Fibroblast of skin of right biceps (primary cell): ENCODE data around the gene LGALSL.
A peak's percentile ranks its signal among the peaks of the same experiment; 100 is the strongest.
"Not testable (repeated sequence)": the region's sequence is repeated elsewhere in the genome, so short reads cannot be mapped to it uniquely, and the experiment has no call there.

Source experiments
- DNase-seq: peaks from one replicate; pipeline ENCODE4 v3.0.0-alpha.2; 2013

LGALSL gene

DNA sequence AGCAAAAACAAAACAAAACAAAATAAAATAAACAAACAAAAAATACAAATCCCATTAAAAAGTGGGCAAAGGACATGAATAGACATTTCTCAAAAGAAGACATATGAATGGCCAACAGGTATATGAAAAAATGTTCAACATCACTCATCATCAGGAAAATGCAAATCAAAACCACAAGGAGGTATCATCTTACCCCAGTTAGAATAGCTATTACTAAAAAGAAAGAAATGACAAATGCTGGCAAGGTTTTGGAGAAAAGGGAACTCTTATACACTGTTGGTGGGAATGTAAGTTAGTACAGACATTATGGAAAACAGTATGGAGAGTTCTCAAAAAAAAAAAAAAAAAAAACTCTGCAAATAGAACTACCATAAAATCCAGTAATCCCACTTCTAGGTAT, 8.0 kb upstream of the LGALSL start:
- not testable (repeated sequence) for DNase-seq

DNA sequence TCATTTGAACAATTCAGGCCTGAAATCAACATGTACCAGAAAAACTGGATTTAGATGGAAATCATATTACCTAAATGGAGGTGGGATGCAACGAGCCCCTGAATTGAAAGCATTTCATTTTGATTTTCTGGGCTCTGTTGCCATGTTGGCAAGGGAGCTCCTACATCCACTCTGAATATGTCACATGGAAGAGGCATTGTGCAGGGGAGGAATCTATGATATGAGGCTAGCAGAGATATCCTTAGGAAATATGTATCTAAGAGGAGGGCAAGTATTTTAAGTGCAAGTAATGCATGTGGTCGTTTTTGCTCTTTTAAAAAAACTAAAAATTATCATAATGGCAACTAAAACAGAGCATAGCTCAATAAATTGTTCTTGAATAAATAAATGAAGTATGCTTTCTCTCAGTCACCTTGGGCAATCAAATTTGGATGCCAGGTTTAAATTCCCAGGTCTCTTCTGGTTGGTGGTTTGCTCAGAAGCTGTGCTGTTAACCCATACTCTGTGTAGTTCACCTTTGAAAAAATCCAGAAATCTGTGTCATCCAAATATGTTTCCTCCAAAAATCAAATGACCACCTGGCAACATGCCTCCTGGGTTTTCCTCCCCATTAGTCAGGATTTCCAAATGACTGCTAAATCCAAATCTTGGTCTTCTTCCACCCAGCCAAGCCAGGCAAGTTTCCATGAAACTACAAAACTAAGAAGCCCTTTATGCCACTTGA, 6.5 kb upstream of the LGALSL start:
- DNase-seq, result peak; percentile 29

DNA sequence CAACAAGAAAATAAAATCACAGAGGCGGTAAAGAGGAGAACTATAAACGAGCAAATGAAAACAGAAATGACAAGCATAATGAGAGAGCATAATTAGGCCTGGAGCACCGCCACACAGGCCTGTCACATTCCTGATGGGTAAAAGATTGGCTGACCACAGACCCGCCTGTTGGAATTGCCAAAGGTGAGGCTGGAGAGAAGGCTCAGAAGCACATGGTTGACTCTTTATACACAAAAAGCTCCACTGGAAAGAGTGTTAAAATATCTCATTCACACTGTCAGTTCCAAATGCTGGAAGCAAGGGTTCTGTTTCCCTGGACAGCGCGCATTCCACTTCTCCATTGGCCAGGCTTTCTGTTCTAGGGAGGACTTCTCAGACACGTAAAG, 5.9 kb upstream of the LGALSL start:
- no peak for DNase-seq

DNA sequence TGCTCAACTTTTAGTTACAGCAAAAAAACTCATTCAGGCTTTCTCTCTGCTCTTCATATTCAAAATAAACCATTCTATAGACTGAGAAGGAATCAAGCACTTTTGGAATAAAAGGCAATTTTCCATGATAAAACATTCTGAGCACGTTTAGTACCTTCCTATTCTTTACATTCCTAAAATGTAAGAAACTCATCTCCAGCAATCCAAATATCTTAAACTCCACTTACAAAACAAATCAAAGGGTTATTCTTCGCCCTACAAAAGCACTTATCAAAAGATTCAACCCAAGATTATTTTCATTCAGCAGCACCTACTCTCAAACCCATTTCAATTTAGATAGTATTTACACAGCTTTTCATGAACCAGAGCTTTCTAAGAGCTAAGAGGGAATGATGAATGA, 2.9 kb upstream of the LGALSL start:
- no peak for DNase-seq

DNA sequence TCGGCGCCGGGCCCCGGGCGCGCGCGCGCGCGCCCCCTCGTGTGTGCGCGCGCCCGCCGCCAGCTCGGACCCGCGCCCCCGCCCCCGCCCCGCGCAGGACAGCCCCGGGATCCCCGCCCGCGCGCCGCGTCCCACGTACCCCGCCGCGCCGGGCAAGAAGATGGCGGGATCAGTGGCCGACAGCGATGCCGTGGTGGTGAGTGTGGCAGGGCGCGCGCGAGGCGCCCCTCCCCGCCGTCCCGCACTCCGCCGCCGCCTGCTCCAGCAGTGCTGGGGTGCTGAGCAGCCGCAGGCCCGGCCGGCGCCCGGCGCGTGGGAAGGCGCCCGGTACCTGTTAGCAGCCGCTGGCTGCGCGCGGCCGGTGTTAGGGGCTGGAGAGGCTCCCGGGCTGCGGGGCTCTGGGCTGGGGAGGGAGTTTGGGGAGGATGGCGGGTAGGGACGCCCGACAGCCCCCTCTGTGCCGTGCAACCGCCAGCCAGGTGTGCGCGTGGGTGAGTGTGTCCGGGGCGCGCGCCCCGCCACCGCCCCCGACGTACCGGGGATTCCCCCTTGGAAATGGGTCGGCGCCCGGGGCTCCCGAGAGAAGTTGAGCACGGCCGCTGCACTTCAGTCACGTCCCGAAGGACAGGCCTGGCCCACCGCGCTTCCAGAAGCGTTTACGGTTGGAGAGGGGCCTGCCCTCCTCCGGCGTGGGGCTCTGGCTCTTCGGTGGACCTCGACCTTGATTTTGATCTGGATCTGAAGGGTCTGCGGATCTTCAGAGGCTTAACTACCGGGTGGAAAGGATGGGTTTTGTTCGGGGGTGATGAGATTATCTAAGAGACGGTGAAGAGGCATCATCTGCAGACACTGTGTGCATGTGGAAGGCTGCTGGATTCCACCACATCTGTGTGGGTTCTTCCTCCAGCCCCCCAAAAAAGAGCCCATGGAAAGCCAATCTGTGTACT, 697 bp downstream of the LGALSL start:
- DNase-seq, result peak; percentile 48

DNA sequence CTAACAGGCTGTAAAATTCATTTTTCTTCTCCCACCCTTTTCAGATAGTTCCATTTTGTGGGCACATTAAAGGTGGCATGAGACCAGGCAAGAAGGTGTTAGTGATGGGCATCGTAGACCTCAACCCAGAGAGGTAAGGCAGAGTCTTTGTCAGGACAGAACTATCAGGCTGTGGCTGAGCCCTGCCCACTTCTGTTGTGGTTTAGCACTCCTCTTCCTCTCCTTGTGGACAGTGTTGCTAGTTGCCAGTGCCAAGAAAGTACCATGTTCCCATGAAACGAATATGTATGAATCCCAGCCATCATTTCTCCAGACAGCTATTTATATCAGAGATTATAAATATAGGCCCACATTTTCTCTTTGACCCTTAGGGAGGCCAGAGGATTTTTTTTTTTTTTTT, 1.6 kb downstream of the LGALSL start:
- no peak for DNase-seq

DNA sequence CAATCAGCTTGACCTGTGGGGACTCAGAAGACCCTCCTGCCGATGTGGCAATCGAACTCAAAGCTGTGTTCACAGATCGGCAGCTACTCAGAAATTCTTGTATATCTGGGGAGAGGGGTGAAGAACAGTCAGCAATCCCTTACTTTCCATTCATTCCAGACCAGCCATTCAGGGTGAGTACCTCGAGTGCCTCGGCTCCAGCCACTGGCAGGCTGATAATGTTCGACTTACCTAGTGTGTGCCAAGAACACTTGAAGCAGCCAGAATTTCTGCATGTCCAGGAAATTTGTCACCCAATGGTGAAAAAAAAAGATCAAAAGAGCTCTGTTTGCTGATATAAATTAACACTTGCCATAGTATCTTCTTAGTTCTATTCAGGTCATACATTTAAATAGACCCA, 2.3 kb downstream of the LGALSL start:
- no peak for DNase-seq

DNA sequence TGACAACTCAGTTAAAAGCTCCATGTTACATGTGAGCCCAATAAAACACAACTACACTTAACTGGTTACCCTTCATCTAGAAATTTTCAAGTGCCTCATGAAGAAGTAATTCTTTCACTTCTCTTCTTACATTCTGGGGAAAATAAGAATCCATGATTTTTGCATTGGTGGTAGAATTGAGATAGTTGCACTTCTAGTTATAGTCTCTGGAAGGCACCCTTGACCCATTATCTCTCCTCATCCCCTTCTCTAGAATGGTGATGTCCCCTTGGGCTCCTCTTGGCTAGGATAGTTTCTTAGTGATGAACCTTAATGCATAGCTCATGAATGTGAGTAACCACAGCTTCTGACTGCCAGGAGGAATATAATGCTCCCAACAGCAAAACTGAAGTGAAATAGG, 3.6 kb downstream of the LGALSL start:
- no peak for DNase-seq

DNA sequence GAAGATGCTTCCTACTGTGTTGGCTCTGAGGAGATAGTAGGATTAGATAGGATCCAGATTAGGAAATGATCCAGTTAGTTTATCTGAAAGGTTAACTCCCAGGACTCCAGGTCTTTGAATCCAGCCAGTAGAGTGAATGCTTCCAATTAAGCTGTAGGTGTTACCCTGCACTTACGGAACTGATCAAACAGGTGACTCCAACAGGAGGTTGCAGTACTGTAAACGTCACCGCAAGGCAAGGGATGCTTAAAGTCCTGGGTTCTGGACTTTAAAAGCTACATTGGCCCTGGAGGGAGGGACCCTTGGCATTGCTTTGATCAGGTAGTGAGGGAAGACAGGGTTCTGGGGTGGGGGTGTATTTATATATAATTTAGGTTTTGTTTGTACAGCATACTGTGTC, 5.6 kb downstream of the LGALSL start:
- DNase-seq, result no peak

DNA sequence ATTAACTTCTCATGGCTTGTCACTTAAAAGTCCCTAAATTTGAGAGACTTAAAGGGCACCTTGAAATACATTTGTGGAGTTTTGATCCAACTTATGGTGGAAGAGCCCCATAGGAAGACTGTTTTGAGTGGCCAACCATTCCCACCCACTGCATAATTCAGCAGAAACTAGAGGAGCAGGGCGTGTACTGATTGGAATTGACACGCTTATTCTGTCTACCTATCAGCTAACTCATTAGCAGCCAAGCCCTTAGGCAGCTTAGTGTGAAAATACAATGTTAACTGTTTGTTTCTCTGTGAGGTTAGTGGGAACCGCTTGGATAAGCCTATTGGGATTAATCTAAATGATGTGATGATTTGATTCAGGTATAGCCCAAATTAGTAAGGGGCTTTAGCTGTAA, 6.4 kb downstream of the LGALSL start:
- DNase-seq, result no peak

DNA sequence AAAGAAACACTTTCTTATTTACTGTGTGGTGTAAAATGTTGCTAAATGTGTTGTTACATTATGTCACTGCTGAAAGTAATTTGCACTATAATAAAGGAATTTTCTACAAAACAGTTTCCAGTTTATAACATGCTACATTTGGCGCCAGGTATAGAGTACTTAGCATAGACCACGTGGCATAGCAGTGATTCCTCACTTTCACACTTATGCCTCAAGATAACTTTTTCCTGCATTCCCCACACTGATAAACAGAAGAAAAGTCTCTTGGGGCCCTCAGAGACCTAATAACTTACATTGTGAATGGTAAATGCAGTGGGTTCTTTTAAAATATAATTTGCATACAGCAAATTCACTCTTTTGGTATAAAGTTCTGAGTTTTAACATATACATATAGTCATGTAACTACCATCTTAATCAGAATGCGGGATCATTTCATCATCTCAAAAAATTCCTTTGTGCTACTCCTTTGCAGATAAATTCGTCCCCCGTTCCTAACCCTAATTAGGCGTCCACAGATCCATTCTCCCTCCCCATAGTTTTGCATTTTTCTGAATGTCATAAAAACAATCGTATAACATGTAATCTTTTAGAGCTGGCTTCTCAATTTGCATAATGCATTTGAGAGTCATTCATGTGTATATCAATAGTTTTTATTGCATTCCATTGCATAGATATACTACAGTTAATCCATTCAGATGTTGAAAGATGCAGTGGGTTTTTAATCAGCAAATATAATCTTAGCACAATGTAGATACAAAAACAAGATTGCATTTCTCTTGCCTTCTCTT, 7.5 kb downstream of the LGALSL start:
- no peak for DNase-seq

DNA sequence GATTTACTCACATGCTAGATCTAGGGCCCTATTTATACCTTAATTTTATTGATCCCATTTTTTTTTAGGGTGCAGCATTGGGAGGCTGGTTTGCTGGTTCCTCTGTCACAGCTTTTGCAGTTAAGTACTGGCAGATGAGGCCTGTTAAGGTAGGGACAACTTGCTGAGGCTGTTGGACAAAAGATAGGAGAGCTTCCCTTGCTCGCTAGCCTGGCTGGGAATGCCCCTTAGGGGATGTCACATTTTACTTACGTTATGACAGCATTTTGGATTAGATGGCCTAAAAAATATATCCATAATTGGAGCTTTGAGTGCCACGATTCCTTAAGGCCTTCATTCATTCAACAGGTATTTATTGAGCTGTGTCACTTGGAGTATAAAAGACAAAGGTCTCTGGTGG, 8.2 kb downstream of the LGALSL start:
- no peak for DNase-seq

DNA sequence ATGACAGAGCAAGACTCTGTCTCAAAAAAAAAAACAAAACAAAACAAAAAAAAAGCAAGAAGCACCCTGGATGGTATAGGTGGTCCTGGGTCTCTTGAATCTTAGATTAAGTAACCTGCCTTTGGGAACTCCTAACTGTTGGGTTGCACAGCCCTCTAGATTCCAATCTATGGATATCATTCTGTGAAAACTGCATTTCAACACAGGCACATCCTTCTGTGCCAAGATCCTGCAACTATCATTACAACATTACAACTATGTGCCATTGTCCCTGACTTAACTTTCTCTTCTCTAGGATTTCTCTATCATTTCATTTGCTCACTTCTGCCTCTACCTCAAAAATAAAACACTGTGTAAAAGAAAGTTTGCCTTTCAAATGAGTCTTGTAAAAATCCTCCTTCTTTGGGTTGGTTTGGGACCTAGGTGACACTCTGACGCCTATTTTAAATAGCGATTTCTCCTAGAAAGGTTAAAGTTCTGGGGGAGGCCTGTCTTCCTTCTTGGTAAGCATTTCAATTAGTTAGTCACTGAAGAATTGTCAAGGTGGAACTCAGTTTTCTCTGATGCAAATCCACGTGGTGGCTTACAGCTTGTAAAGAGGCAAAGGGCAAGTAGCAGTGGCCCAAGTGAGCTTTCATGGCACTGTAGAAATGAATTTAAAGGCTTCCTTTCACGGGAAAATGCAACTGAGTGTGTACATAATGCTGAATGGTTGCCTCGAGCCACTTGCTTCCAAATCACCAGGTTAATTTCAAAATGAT, 9.2 kb downstream of the LGALSL start:
- DNase-seq, result peak; percentile 24

DNA sequence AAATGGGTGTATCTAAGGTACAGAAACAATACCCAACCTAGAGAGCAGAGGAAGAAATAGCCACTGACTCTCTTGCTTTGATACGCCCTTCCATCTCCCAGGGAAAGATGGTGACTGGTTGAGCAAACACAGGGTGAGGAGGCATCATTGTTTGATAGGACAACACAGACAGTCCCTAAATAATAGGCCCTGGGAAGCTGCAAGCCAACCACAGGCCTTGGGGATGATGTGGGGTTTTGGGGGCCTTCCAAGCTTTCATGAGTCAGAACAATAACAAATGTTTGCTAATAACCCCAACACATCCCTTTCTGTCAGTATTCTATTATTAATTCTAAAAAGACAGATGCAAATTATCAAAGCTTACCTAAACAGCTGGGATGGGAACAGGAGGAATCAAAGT, 9.8 kb downstream of the LGALSL start:
- DNase-seq, result peak; percentile 69

DNA sequence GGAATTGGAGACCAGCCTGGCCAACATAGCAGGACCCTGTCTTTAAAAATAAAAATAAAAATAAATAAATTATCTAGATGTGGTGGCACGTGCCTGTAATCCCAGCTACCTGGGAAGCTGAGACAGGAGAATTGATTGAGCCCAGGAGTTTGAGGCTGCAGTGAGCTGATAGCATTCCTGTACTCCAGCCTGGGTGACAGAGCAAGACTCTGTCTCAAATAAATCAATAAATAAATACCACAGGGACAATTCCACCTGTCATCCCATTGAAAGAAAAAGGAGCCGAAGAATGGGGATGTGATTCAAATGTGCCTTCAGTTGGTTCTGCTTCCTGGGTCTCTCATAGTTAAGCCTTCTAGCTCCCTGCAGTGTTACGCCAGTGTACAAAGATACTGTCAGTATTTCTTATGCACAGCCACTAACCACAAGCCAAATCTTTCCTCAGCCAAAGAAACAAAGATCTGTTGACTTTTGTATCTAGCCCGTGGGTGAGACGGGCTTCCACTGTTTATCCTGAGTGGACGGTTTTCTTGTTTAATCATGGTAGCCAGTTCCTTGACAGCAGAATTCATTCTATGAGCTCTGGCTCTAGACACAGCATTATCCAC, 12.6 kb downstream of the LGALSL start:
- DNase-seq, result no peak

DNA sequence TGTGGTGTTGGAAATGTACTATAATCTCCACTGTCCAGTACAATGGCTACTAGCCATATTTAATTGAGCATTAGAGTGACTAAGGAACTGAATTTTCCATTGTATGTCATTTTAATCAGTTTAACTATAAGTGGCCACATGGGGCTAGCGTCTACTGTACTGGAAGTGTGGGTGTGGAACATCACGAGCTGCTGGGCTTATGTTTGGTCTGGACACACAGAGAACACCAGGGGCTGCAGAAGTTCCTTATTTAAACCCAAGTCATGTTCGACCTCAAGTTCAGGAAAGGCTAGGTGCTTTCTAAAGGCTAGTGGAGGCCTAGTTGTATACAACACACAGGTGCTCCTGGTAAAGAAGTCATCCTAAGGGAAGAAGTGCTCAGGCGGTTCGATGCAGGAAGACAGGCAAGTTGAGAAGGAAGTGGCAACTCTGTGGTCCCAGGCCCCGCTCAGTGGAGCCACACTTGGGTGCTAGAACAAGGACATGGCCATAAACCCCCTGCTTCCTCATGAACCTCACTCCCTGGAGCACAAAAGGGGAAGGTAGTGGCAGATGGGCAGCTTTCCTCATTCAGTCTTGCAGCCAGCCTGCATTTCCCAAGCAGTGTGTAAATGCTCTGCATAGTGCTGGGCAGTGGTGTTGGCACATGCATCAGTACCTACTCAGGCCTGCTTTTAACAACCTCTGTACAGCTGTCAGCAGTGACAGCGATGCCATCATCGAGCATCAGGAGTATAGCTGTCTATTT, 13.3 kb downstream of the LGALSL start:
- no peak for DNase-seq

DNA sequence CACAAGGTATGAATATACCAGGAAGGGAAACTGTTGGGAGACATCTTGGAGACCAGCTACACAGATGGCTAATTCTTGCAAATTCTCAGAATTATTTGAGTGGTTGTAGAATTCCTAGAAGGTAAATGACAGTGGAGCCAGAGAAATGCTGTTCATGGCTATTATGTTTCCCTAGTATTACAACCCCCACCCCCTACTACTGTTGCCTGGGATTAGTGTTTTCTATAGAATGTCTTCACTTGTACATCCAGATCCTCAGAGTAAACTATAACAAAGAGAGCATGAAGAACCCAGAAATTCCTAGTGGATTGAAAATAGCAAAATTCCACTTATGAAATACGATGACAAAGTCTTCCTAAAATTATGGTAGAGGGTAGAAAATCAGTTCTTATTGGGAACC, 15.3 kb downstream of the LGALSL start:
- DNase-seq, result no peak

DNA sequence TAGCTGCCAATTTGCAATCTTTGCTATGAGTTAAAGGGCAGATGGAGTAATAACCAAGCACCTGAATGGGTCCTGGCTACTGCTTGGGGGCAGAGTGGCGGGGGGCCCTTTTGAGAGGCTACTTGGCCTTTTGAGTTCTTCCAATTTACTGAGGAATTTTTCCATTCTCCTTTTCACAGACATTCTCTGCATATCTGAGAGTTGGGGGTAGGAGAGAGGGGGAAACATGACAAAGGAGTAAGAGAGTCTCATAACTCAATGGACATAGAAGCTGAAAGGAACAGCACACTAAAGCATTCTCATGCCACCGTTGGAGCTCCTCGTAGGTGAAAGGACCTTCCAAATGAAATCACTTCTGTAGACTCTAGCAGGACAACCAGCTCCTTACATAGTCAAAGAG, 16.1 kb downstream of the LGALSL start:
- DNase-seq, result no peak

DNA sequence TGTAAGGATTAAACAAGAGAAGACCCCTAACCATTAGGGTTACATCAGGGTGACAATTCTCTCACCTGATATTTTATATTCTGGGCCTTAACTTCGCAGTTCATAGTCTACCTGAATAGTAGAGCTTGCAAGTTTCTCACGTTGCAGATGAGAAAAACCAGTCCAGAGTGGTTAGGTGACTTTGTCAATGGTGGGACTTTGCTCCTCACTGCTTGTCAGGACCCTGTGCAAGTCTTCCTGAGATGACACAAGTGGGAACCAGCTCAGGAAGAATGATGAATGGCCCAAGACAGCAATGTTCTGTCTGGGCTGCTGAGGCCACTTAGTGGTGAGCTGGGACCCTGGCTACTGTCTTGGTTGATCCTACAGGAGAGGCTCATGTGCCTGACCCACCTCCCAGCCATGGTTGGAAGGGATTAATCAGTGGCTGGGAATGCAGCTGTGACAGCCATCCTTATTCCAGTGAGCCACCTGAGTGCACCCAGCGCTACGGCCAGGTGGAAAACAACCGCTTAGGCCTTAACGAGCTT, 16.9 kb downstream of the LGALSL start:
- DNase-seq, result no peak

DNA sequence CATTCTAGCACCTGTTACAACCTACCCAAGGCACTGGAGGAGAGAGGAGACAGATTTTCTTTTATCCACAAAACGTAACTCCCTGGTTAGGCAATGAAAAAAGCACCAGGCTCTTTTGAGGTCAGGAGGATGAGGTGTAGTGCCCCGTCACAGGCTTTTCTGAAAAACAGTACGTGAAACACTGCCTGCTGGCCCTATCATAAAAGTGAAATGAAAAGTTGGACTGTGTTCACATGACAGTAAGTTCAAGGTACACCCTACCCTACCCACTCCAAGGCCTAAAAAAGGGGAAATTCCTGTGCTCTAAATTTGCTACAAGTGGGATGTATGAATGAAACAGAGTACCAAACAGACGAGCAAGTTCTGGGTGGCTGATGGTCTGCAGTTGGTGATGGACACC, 17.6 kb downstream of the LGALSL start:
- DNase-seq, result no peak

DNA sequence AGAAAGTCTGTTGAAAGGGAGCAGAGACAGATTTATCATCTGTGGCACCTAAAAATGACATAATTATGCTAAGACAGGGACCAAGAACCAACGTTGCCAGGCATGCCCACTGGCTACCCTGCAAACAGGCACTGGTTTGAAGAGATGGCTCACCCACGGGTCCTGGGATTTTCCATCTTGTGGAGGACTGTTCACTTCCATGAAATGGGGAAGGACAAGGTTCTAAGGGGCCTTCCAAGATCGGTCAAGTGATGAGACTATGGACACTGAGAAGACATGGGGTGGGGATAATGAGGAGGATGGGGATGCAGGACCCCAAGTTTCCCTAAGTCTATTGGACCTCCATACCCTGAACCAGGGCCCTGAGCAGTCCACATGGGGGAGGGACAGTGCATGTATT, 18.9 kb downstream of the LGALSL start:
- no peak for DNase-seq
